ENCODE results near the gene IER3IP1. TPM values are rescaled to one million over a fixed set of nuclear protein-coding genes. Genes with fewer than 3 reads are reported as not detected.
"Not testable (repeated sequence)": the region's sequence is repeated elsewhere in the genome, so short reads cannot be mapped to it uniquely, and the experiment has no call there.

The IER3IP1 gene
- 20.0 and 23.4 TPM in 2 replicates for total RNA-seq (2012; rRNA removed)

DNA sequence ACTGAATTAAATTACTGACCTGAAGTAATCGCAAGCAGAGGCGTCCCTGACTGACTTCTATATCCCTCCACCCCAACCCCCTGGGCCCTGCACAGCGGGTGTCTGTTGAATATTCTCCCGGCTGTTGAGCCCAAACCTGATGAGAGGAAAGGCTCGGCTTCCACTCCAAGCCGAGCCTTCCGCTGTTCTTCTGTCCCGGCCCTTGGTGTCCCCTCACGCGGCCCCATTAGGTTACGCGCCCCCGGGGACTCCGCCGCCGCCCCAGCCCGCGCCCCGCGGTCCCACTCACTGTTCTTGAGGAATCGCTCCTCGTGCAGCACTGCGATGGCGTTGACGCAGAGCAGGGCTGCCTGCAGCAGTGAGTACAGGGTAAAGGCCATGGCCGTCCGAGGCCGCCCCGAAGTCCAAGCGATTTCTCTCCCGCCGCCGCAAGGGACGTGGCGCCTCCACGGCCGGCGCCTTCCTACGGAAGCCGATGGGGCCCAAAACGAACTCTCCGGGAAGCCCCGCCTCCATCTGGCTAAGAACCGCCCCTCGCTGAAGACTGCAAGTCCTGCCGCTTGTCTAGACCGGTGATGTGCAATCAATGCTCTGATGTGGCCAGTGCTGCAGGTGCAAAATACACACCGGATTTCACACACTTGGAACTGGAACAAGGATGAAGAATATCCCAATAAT, at the start of gene IER3IP1:
TSS of gene IER3IP1 (minus strand) at position 467 of the 678 bp plus-strand sequence. CDS start at position 380, 87 bp downstream.
- Histone ChIP-seq H3K36me3 (ENCODE audit: insufficient read depth, low read length) (no peaks in the 10 kb centered on the region), H3K9me3 (replicated peaks; ENCODE audit: low read length) (no peaks in the 10 kb centered on the region), H3K4me1 (ENCODE audit: control insufficient read depth, insufficient read depth, low read length) (peaks cover 7% of the 10 kb centered on the region), H3K4me2 (ENCODE audit: low read length) (peak within 1 kb of the TSS; percentile 80), H3K4me3 (ENCODE audit: low read length) (peak within 1 kb of the TSS; percentile 96), H3K27me3 (ENCODE audit: control insufficient read depth, insufficient read depth, low read length) (peaks cover 21% of the 10 kb centered on the region), H3K9ac (ENCODE audit: low read depth, low read length) (peak within 1 kb of the TSS; percentile 100)

DNA sequence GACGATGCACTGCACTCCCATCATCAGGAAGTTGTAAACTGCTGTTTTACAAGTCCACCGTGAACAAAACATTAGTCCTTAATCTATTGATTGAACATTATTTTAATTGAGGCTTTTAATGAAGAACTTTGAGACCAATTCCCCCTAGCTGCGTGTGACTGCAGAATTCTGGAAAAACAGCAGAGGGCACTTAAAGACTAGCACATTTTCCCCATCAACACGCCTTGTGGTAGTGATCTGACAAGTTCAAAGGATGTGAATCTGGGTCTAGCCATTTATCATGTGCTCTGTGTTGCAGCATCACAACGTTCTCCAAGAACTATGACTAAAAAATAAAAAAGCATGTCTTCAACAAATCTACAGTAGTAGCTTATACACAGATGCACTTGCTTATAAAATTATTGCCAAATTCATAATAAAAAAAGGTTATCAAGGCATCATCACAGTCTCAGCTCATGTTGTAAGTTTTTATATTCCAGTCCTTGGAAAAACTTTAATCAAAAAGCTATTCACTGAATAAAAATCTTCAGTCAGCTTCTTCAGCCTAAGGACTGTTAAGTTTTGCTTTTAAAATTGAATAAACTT, 39.5 kb upstream of the IER3IP1 start:
- Histone ChIP-seq H3K9ac (ENCODE audit: low read depth, low read length) (no peak overlapping the region), H3K9me3 (replicated peaks; ENCODE audit: low read length) (no peaks in the 10 kb centered on the region), H3K27me3 (ENCODE audit: control insufficient read depth, insufficient read depth, low read length) (peaks cover 77% of the 10 kb centered on the region), H3K4me3 (ENCODE audit: low read length) (no peak overlapping the region), H3K4me2 (ENCODE audit: low read length) (no peak overlapping the region), H3K36me3 (ENCODE audit: insufficient read depth, low read length) (no peaks in the 10 kb centered on the region), H3K4me1 (ENCODE audit: control insufficient read depth, insufficient read depth, low read length) (no peaks in the 10 kb centered on the region)

- no peaks in the 10 kb centered on the region for H3K4me1 ChIP-seq (ENCODE audit: control insufficient read depth, insufficient read depth, low read length)
- H3K4me2 ChIP-seq (ENCODE audit: low read length): no peak overlapping the region
- H3K9me3 ChIP-seq (replicated peaks; ENCODE audit: low read length): no peaks in the 10 kb centered on the region
- peaks cover 78% of the 10 kb centered on the region for H3K27me3 ChIP-seq (ENCODE audit: control insufficient read depth, insufficient read depth, low read length)
- H3K4me3 ChIP-seq (ENCODE audit: low read length): no peak overlapping the region
- no peaks in the 10 kb centered on the region for H3K36me3 ChIP-seq (ENCODE audit: insufficient read depth, low read length)
- no peak overlapping the region for H3K9ac ChIP-seq (ENCODE audit: low read depth, low read length)
These were observed 33.0 kb upstream of the IER3IP1 start for GRCh38 chr18:47209171-47209570.

DNA sequence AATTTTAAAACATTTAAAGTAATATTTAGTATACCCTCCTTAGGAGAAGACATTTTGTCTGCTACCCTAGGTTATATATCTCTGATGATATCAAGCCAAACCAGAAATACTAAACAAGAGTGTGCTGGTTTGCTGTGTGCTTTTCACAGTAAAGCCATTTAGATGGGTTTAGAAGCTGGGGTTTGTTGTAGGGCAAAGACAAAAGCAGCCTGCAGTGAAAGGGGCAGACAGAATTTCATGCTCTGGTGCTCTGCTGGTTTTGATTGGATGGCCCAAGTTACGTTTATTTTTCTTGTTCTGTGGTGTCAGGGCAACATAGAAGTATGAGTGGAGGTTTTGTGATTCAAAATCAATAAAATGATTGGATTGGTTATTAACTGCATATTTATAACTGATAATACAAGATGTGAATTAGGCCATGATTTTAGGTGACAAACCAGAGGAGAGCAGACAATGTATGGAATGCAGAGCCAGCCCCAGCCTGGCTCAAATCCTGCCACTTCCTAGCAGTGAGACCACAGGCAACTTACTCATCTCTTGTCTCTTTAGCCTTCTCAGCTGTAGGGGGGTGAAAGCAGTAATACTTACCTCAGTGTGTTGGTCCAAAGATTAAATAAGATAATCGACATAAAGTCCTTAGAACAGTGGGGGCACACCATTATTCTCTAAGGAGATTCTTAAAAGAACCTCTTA, 30.9 kb upstream of the IER3IP1 start:
- no peaks in the 10 kb centered on the region for H3K36me3 ChIP-seq (ENCODE audit: insufficient read depth, low read length)
- H3K4me3 ChIP-seq (ENCODE audit: low read length): no peak overlapping the region
- peaks cover 76% of the 10 kb centered on the region for H3K27me3 ChIP-seq (ENCODE audit: control insufficient read depth, insufficient read depth, low read length)
- no peaks in the 10 kb centered on the region for H3K4me1 ChIP-seq (ENCODE audit: control insufficient read depth, insufficient read depth, low read length)
- no peaks in the 10 kb centered on the region for H3K9me3 ChIP-seq (replicated peaks; ENCODE audit: low read length)
- H3K4me2 ChIP-seq (ENCODE audit: low read length): no peak overlapping the region
- H3K9ac ChIP-seq (ENCODE audit: low read depth, low read length): no peak overlapping the region

DNA sequence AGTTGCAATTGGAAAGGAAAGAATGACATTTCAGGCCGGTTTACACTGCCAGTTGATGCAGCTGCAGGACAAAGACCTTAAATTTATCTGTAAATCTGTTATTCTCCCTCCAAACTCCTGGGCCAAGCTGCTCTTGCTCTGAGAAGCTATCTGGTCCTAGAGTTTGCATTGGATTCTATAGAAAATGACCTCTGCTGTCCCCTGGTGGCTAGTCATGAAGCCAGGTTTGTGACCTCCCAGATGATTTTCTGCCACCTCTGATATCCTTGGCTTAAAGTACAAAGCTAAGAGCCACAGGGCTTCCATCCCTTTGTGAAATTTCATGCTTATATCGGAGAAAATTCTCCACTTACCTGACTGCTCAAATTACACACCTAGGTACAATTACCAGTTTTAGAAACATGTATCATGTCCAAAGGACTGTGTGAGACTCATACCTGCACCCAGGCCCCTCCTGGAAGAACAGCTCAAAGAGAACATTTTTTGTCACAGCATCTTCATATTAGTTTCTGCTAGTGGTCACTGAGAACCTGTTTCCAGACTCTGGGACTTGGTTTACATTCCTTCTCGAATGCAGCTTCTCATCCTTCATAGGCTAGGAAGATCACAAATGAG, 28.9 kb upstream of the IER3IP1 start:
- no peak overlapping the region for H3K4me3 ChIP-seq (ENCODE audit: low read length)
- H3K36me3 ChIP-seq (ENCODE audit: insufficient read depth, low read length): no peaks in the 10 kb centered on the region
- H3K4me2 ChIP-seq (ENCODE audit: low read length): no peak overlapping the region
- peaks cover 75% of the 10 kb centered on the region for H3K27me3 ChIP-seq (ENCODE audit: control insufficient read depth, insufficient read depth, low read length)
- no peaks in the 10 kb centered on the region for H3K9me3 ChIP-seq (replicated peaks; ENCODE audit: low read length)
- H3K9ac ChIP-seq (ENCODE audit: low read depth, low read length): no peak overlapping the region
- H3K4me1 ChIP-seq (ENCODE audit: control insufficient read depth, insufficient read depth, low read length): no peaks in the 10 kb centered on the region

- no peaks in the 10 kb centered on the region for H3K9me3 ChIP-seq (replicated peaks; ENCODE audit: low read length)
- no peak overlapping the region for H3K4me3 ChIP-seq (ENCODE audit: low read length)
- no peak overlapping the region for H3K9ac ChIP-seq (ENCODE audit: low read depth, low read length)
- no peaks in the 10 kb centered on the region for H3K36me3 ChIP-seq (ENCODE audit: insufficient read depth, low read length)
- H3K4me2 ChIP-seq (ENCODE audit: low read length): no peak overlapping the region
- peaks cover 68% of the 10 kb centered on the region for H3K27me3 ChIP-seq (ENCODE audit: control insufficient read depth, insufficient read depth, low read length)
- H3K4me1 ChIP-seq (ENCODE audit: control insufficient read depth, insufficient read depth, low read length): no peaks in the 10 kb centered on the region
These were observed 27.7 kb upstream of the IER3IP1 start for GRCh38 chr18:47203626-47204464.

GRCh38 chr18:47195961-47196360, 19.8 kb upstream of the IER3IP1 start:
- H3K9ac ChIP-seq (ENCODE audit: low read depth, low read length); H3K4me3 ChIP-seq (ENCODE audit: low read length); H3K9me3 ChIP-seq (replicated peaks; ENCODE audit: low read length); H3K4me2 ChIP-seq (ENCODE audit: low read length); H3K4me1 ChIP-seq (ENCODE audit: control insufficient read depth, insufficient read depth, low read length); H3K36me3 ChIP-seq (ENCODE audit: insufficient read depth, low read length): not testable (repeated sequence)
- H3K27me3 ChIP-seq (ENCODE audit: control insufficient read depth, insufficient read depth, low read length): peaks cover 48% of the 10 kb centered on the region

- H3K4me1 ChIP-seq (ENCODE audit: control insufficient read depth, insufficient read depth, low read length): no peaks in the 10 kb centered on the region
- H3K27me3 ChIP-seq (ENCODE audit: control insufficient read depth, insufficient read depth, low read length): peaks cover 52% of the 10 kb centered on the region
- H3K36me3 ChIP-seq (ENCODE audit: insufficient read depth, low read length): no peaks in the 10 kb centered on the region
- H3K4me2 ChIP-seq (ENCODE audit: low read length): no peak overlapping the region
- no peaks in the 10 kb centered on the region for H3K9me3 ChIP-seq (replicated peaks; ENCODE audit: low read length)
- H3K4me3 ChIP-seq (ENCODE audit: low read length): no peak overlapping the region
- H3K9ac ChIP-seq (ENCODE audit: low read depth, low read length): no peak overlapping the region
These were observed 15.8 kb upstream of the IER3IP1 start for GRCh38 chr18:47191961-47192360.

DNA sequence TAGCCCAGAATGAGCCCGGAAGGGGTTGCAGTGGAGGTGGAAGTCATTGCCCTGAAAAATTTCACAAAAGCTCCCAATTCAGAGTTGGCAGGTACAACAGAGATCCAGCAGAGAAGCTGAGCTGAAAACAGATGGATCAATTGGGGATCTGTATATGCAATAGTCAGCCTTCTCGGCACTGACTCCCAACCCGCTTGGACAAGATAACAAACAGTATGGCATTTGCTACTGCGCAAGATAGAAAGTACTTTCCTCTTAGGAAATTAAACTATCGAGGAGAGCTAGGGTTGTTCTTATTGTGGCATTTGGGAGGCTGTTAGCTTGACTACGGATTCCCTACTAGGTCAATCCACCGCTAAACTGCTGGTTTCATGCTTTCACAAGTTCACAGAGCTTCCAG, 11.6 kb upstream of the IER3IP1 start:
- Histone ChIP-seq H3K4me2 (ENCODE audit: low read length) (no peak overlapping the region), H3K9me3 (replicated peaks; ENCODE audit: low read length) (no peaks in the 10 kb centered on the region), H3K4me3 (ENCODE audit: low read length) (no peak overlapping the region), H3K36me3 (ENCODE audit: insufficient read depth, low read length) (no peaks in the 10 kb centered on the region), H3K9ac (ENCODE audit: low read depth, low read length) (no peak overlapping the region), H3K27me3 (ENCODE audit: control insufficient read depth, insufficient read depth, low read length) (peaks cover 27% of the 10 kb centered on the region), H3K4me1 (ENCODE audit: control insufficient read depth, insufficient read depth, low read length) (no peaks in the 10 kb centered on the region)

- H3K4me3 ChIP-seq (ENCODE audit: low read length): no peak overlapping the region
- no peaks in the 10 kb centered on the region for H3K9me3 ChIP-seq (replicated peaks; ENCODE audit: low read length)
- H3K4me1 ChIP-seq (ENCODE audit: control insufficient read depth, insufficient read depth, low read length): no peaks in the 10 kb centered on the region
- peaks cover 26% of the 10 kb centered on the region for H3K27me3 ChIP-seq (ENCODE audit: control insufficient read depth, insufficient read depth, low read length)
- no peak overlapping the region for H3K9ac ChIP-seq (ENCODE audit: low read depth, low read length)
- no peak overlapping the region for H3K4me2 ChIP-seq (ENCODE audit: low read length)
- H3K36me3 ChIP-seq (ENCODE audit: insufficient read depth, low read length): no peaks in the 10 kb centered on the region
These were observed 8.4 kb upstream of the IER3IP1 start for GRCh38 chr18:47184419-47185050.
